ENCODE results near the gene RFC2.
"Not testable (repeated sequence)": the region's sequence is repeated elsewhere in the genome, so short reads cannot be mapped to it uniquely, and the experiment has no call there.

The RFC2 gene

GRCh38 chr7:74216361-74216761 is 37.8 kb downstream of the RFC2 start:
- DNase-seq, result no peak

DNA sequence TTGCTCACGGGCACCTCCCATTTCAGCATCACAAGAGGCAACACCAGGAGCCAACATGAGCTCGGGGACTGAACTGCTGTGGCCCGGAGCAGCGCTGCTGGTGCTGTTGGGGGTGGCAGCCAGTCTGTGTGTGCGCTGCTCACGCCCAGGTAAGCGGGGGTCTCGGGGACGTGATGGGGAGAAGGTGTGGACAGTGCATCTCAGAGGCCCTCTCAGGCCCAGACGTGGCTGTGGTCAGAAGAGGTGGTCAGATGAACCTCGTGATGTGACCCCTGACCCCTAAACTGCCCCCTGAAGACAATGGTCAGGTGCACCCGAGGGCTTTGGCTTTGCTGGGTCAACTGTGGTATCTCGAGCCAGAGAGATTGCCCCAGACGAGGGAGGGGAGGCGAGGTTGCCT is 38.3 kb downstream of the RFC2 start:
- DNase-seq, result no peak

DNA sequence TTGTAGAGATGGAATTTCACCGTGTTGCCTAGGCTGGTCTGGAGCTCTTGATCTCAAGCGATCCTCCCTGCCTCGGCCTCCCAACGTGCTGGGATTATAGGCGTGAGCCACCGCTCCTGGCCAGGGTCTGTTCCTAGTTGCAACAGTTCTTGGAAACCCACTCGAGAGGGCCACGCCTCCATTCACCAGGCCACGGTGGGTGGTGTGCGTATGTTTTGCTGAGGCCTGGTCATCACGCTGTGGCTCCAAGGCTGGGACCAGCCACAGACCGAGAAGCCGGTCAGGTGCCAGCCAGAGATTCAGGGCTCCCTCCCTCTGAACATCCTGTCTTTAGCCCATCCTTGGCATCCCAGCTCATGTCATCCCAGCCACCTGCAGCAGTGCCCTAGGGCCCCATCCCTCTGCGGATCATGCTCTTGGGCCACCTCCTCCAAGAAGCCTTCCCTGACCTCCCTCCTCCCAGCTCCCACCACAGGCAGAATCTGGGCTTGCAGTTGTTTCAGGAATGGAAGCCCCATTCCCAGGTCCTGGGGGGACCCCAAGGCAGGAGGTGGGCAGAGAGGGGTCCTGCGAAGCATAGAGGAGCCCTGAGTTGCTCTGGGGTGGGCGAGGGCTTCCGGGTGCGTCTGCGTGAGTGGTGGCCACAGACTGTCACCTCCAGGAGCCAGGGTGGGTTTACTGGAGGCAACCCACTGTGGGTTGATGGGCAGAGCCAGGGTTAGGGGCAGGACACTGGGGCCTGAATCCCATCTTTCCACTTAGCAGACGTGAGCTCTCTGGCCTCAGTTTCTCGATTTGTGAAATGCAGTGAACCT is 39.2 kb downstream of the RFC2 start:
- no peak for DNase-seq

- DNase-seq, result no peak
Observed at GRCh38 chr7:74212661-74213060, 41.5 kb downstream of the RFC2 start.

- not testable (repeated sequence) for DNase-seq
Observed at GRCh38 chr7:74208241-74208640, 46.0 kb downstream of the RFC2 start.

GRCh38 chr7:74207586-74207985 is 46.6 kb downstream of the RFC2 start:
- no peak for DNase-seq

GRCh38 chr7:74206589-74207120 is 47.5 kb downstream of the RFC2 start:
- DNase-seq, result no peak

DNA sequence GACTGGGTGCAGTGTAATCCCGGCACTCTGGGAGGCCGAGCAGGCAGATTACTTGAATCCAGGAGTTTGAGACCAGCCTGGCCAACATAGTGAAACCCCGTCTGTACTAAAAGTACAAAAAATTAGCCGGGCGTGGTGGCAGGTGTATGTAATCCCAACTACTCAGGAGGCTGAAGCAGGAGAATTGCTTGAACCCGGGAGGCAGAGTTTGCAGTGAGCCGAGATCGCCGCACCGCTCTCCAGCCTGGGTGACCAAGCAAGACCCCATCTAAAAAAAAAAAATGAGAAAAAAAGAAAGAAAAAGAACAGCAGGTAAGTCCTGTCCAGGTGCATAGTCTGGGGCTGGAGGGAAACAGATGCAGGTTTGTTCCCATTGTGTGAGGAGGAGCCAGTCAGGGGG is 48.1 kb downstream of the RFC2 start:
- not testable (repeated sequence) for DNase-seq

DNA sequence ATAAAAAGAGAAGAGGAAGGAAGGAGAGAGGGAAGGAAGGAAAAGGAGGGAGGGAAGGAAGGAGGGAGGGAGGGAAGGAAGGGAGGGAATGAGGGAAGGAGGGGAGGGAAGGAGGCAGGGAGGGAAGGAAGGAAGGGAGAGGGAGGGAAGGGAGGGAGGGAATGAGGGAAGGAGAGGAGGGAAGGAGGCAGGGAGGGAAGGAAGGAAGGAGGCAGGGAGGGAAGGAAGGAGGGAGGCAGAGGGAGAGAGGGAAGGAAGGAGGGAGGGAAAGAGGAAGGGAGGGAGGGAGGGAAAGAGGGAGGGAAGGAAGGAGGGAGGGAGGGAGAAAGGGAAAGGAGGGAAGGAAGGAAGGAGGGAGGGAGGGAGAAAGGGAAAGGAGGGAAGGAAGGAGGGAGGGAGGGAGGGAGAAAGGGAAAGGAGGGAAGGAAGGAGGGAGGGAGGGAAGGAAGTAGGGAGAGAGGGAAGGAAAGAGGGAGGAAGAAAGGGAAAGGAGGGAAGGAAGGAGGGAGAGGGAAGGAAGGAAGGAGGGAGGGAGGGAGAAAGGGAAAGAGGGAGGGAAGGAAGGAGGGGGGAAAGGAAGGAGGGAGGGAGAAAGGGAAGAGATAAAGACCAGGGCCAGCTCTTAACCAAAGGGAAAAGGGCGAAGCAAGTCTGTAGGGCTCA is 50.1 kb downstream of the RFC2 start:
- DNase-seq, result no peak

DNA sequence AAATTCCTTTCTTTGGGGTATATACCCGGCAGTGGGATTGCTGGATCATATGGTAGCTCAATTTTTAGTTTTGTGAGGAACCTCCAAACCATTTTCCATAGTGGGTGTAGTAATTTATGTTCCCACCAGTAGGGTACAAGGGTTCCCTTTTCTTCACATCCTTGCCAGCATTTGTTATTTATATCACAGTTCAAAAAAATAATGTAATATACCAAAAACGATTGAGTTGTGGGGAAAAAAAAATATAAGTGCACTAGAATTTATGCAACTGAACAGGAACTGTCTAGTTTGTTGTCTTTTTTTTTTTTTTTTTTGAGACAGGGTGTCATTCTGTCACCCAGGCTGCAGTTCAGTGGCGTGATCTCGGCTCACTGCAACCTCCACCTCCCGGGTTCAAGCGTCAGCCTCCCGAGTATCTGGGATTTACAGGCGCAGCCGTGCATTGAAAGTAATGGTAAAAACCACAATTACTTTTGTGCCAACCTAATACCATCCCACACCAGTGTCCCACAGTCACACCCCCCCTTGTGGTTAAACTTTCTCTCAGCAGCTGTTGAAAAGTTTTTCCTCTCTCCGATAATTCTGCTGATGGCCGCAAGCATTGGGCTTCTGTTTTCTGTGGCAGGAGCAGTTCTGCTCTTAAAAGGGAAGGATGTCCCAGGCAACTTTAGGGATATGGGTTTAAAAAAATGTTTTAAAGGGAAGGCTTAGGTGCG is 51.2 kb downstream of the RFC2 start:
- DNase-seq, result no peak

DNA sequence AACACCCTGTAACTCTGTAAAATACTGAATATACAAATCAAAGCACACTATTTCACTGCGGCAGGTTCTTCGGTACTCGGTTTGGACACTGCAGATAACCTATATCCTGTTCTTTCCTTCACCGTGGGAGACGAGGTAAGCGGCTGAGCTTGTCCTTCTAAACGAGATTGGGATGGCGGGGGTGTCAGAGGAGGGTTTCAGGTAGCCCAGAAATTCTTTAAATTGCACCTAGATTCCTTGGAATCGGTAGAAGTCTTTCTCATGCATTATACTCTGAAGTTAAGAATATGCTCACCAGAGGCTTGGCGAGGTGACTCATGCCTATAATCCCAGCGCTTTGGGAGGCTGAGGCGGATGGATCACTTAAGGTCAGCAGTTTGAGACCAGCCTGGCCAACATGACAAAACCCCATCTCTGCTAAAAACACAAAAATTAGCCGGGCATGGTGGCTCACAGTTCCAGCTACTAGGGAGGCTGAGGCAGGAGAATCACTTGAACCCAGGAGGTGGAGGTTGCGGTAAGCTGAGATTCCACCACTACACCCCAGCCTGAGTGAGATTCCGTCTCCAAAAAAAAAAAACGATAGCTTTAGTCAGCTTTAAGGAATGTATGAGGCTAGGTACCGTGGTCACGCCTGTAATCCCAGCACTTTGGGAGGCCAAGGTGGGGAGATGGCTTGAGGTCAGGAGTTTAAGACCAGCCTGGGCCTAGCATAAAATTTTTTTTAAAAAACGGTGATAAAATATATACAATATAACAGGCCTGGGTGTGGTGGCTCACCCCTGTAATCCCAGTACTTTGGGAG is 54.4 kb downstream of the RFC2 start:
- DNase-seq, result no peak

GRCh38 chr7:74197449-74198124 is 56.6 kb downstream of the RFC2 start:
- DNase-seq, result no peak

DNA sequence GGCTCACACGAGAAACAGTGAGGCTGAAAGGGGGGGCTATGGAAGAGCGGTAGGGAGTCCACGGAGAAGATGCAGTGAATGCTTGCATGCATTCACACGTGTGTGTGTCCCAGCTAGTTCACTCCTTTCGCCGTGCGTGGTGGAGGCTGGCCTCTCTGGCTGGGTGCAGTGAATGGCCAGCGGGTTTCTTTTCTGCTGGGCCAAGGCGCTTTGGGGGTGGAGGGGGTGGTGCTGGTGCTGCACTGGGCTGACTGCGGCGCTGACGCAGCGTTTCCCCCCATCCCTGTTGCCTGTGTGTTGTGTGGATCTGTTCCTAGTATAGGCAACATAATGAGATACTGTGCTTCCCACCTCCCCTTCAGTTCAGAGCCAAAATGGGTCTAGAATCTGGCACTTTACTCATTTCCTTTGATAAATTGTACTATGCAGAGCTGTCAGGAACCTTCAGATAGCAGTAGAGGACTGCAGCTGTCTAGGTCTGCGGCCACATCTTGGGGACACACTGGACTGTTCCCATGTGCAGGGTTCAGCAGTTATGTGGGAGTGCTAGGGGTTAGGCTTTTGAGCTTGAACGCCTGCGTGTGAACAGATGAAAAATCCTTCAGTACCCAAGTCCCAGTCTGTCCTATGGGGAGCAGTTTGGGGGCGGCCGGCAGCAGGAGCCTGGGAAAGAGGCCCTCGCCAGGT is 58.1 kb downstream of the RFC2 start:
- DNase-seq, result not testable (repeated sequence)

- DNase-seq, result not testable (repeated sequence)
Observed at GRCh38 chr7:74195139-74195860, 58.9 kb downstream of the RFC2 start.

- no peak for DNase-seq
Observed at GRCh38 chr7:74194686-74195085, 59.5 kb downstream of the RFC2 start.

GRCh38 chr7:74193913-74194312 is 60.3 kb downstream of the RFC2 start:
- DNase-seq, result no peak

GRCh38 chr7:74193054-74193453 is 61.1 kb downstream of the RFC2 start:
- DNase-seq, result no peak

DNA sequence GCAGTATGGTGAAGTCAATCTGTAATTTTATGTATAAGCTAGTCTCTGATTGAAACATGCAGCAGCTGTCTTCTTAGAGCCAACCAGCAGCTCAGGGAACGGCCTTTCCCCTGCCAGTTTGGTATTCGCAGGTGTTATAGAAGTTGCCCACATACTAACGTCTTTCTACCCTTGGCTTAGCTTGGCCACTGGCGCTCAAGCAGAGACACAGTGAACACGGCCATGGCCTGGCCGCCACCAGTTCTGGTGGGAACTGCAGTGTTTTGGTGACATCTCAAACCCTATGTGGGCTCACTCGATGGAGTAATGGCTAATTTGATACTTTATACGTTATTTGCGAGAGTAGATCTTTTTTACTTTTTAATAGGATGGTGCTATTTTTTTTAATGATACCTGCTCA is 63.0 kb downstream of the RFC2 start:
- no peak for DNase-seq

DNA sequence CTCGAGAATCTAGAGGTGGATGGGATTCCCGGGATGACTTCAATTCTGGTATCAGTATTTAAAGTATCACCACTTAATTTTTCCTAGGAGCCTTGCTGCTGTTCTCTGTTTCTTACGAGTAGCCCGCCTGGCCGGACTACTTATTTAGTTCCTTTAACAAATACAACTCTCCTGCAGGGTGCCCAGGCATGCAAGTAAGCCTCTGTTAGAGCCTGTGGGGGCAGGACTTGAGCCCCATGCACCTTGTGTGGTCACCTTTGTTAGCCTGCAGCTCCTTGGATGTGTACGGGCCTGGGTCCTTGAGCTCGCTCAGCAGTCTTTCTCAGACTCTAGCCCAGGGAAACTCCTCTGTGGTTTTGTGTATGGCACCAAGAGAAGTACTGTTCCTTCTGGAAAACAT is 63.9 kb downstream of the RFC2 start:
- no peak for DNase-seq

DNA sequence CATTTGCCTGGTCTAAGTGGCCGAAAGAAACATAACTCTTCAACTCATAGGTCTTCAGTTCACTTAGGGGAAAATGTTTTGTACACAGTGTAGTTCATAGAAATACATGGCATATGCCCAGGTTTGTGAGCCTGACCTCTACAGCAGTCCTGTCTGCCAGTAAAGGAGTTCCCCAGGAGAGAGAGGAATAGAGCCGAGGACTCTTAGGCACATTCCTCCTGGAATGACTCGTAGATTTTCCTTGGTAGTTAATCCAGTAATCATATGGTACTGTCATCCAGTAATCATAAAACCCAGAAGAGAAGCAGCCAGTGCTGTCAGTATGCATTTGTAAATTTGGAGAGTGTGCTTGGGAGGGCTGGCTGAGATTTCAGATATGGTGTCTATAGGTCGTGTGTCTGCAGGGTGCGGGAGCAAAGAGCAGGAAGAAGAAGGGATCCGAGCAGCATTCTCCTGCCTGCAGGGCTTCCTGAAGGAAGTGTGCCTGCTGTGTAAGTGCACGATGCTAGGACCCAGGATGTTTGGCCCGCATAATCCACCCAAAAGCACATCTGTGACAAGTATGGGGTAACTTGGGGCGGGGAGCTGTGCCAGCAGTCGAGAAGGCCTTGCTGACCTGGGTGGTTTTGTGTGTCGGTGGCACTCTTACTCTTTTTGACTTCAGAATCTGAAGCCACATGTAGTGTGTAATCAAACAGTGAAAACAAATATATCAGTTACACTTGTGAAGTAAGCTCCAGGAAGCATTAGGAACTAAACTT is 66.1 kb downstream of the RFC2 start:
- DNase-seq, result no peak

Measured in NCI-H526 treated with DMSO at 0.1 percent for 48 hours (cell line).